IPS DF 6.9 (cell line): Measurements from ENCODE around the gene MAML2.
"Not testable (repeated sequence)": the region's sequence is repeated elsewhere in the genome, so short reads cannot be mapped to it uniquely, and the experiment has no call there.

ENCODE experiments used
- DNase-seq: peaks from one replicate; pipeline ENCODE4 v3.0.0-alpha.2; 2013; ENCODE audit warnings: low read depth, low spot score
- H3K27ac ChIP-seq: one replicate; pipeline ENCODE4 v1.5.1; 2013; ENCODE audit warnings: low read length, control low read depth
- H3K27me3 ChIP-seq: 2 replicates; pipeline ENCODE4 v1.6.1; 2013; ENCODE audit warnings: mild to moderate bottlenecking, low read length; ENCODE audit not compliant: control insufficient read depth, insufficient read depth
- H3K36me3 ChIP-seq: 2 replicates; pipeline ENCODE4 v1.6.1; 2013; ENCODE audit warnings: low read length; ENCODE audit not compliant: control insufficient read depth, insufficient read depth
- H3K4me1 ChIP-seq: 2 replicates; pipeline ENCODE4 v1.6.1; 2013; ENCODE audit warnings: low read length; ENCODE audit not compliant: control insufficient read depth, insufficient read depth
- H3K4me3 ChIP-seq: 2 replicates; pipeline ENCODE4 v1.5.1; 2013; ENCODE audit warnings: mild to moderate bottlenecking, low read length
- H3K9me3 ChIP-seq: 2 replicates; pipeline ENCODE4 v1.6.1; 2013; ENCODE audit warnings: low read length, inconsistent platforms; ENCODE audit not compliant: control insufficient read depth, insufficient read depth
- WGBS: extraction: QIAGEN DNeasy Blood & Tissue Kit; methylation state at CpG from one replicate; pipeline ENCODE4 v1.1.7; 2013; ENCODE audit warnings: mixed read lengths, missing lambda C conversion rate; ENCODE audit not compliant: insufficient read length, insufficient coverage; 5-methylcytosine and 5-hydroxymethylcytosine counted together

MAML2 gene

GRCh38 chr11:96294289-96294688 lies 48.7 kb downstream of the MAML2 start:
- Histone ChIP-seq H3K36me3 (no peaks in the 10 kb centered on the region), H3K4me3 (no peak overlapping the region), H3K27ac (no peak overlapping the region), H3K9me3 (no peaks in the 10 kb centered on the region), H3K27me3 (no peaks in the 10 kb centered on the region), H3K4me1 (no peaks in the 10 kb centered on the region)
- WGBS = no CpG with 5 or more reads among the region's 3 CpGs
- DNase-seq = no peak

- DNase-seq = no peak
These were observed 49.4 kb downstream of the MAML2 start for GRCh38 chr11:96293598-96294021.

GRCh38 chr11:96293109-96293508 lies 49.9 kb downstream of the MAML2 start:
- Histone ChIP-seq H3K4me1 (no peaks in the 10 kb centered on the region), H3K27me3 (no peaks in the 10 kb centered on the region), H3K4me3 (no peak overlapping the region), H3K27ac (no peak overlapping the region), H3K9me3 (no peaks in the 10 kb centered on the region), H3K36me3 (no peaks in the 10 kb centered on the region)
- no peak for DNase-seq
- WGBS = no CpG with 5 or more reads among the region's 2 CpGs

More at GRCh38 chr11:96293598-96294021, 49.4 kb downstream of the MAML2 start:
- Histone ChIP-seq H3K36me3 (no peaks in the 10 kb centered on the region), H3K4me1 (no peaks in the 10 kb centered on the region), H3K9me3 (no peaks in the 10 kb centered on the region), H3K4me3 (no peak overlapping the region), H3K27ac (no peak overlapping the region), H3K27me3 (no peaks in the 10 kb centered on the region)
- WGBS = no CpG with 5 or more reads among the region's 3 CpGs

GRCh38 chr11:96292291-96293010 lies 50.5 kb downstream of the MAML2 start:
- Histone ChIP-seq H3K36me3 (no peaks in the 10 kb centered on the region), H3K27ac (no peak overlapping the region), H3K4me3 (no peak overlapping the region), H3K9me3 (no peaks in the 10 kb centered on the region), H3K4me1 (no peaks in the 10 kb centered on the region), H3K27me3 (no peaks in the 10 kb centered on the region)
- no peak for DNase-seq

- Histone ChIP-seq H3K4me3 (no peak overlapping the region), H3K27ac (no peak overlapping the region), H3K9me3 (no peaks in the 10 kb centered on the region), H3K27me3 (no peaks in the 10 kb centered on the region), H3K36me3 (no peaks in the 10 kb centered on the region), H3K4me1 (no peaks in the 10 kb centered on the region)
- WGBS = no CpG with 5 or more reads among the region's 1 CpG
- DNase-seq = no peak
These were observed 52.4 kb downstream of the MAML2 start for GRCh38 chr11:96290631-96291030.

- H3K36me3 ChIP-seq = no peaks in the 10 kb centered on the region
- no peaks in the 10 kb centered on the region for H3K4me1 ChIP-seq
- no peak overlapping the region for H3K4me3 ChIP-seq
- DNase-seq = no peak
- no CpG with 5 or more reads among the region's 1 CpG for WGBS
- no peak overlapping the region for H3K27ac ChIP-seq
- no peaks in the 10 kb centered on the region for H3K27me3 ChIP-seq
- no peaks in the 10 kb centered on the region for H3K9me3 ChIP-seq
These were observed 53.0 kb downstream of the MAML2 start for GRCh38 chr11:96290031-96290430.

- Histone ChIP-seq H3K27ac (no peak overlapping the region), H3K27me3 (no peaks in the 10 kb centered on the region), H3K4me1 (no peaks in the 10 kb centered on the region), H3K4me3 (no peak overlapping the region), H3K36me3 (no peaks in the 10 kb centered on the region), H3K9me3 (no peaks in the 10 kb centered on the region)
- DNase-seq = no peak
- no CpG with 5 or more reads among the region's 3 CpGs for WGBS
These were observed 54.1 kb downstream of the MAML2 start for GRCh38 chr11:96288915-96289314.

GRCh38 chr11:96287822-96288439 lies 55.1 kb downstream of the MAML2 start:
- no CpG with 5 or more reads among the region's 6 CpGs for WGBS
- no peaks in the 10 kb centered on the region for H3K4me1 ChIP-seq
- no peak overlapping the region for H3K4me3 ChIP-seq
- H3K27me3 ChIP-seq = no peaks in the 10 kb centered on the region
- no peaks in the 10 kb centered on the region for H3K9me3 ChIP-seq
- H3K36me3 ChIP-seq = no peaks in the 10 kb centered on the region
- DNase-seq = no peak
- no peak overlapping the region for H3K27ac ChIP-seq

GRCh38 chr11:96285985-96286384 lies 57.0 kb downstream of the MAML2 start:
- WGBS = no CpG with 5 or more reads among the region's 6 CpGs
- not testable (repeated sequence) for H3K36me3 ChIP-seq

GRCh38 chr11:96284917-96285316 lies 58.1 kb downstream of the MAML2 start:
- no CpG with 5 or more reads among the region's 3 CpGs for WGBS
- Histone ChIP-seq H3K4me3 (no peak overlapping the region), H3K27me3 (no peaks in the 10 kb centered on the region), H3K9me3 (no peaks in the 10 kb centered on the region), H3K27ac (no peak overlapping the region), H3K36me3 (no peaks in the 10 kb centered on the region), H3K4me1 (no peaks in the 10 kb centered on the region)
- no peak for DNase-seq

More at GRCh38 chr11:96285985-96286384, 57.0 kb downstream of the MAML2 start:
- not testable (repeated sequence) for H3K27ac ChIP-seq, H3K4me3 ChIP-seq, H3K4me1 ChIP-seq, DNase-seq, H3K9me3 ChIP-seq, H3K27me3 ChIP-seq

- Histone ChIP-seq H3K9me3 (no peaks in the 10 kb centered on the region), H3K4me3 (no peak overlapping the region), H3K36me3 (no peaks in the 10 kb centered on the region), H3K27ac (no peak overlapping the region), H3K27me3 (no peaks in the 10 kb centered on the region), H3K4me1 (no peaks in the 10 kb centered on the region)
- WGBS = no CpG with 5 or more reads among the region's 1 CpG
- no peak for DNase-seq
These were observed 58.6 kb downstream of the MAML2 start for GRCh38 chr11:96284401-96284800.
